Left lobe of liver (tissue), 2 donors: Measurements from ENCODE around the gene ANKZF1. TPM values are rescaled to one million over a fixed set of nuclear protein-coding genes. Genes with fewer than 3 reads are reported as not detected.
"Not testable (repeated sequence)": the region's sequence is repeated elsewhere in the genome, so short reads cannot be mapped to it uniquely, and the experiment has no call there.

Experiments
- ATAC-seq: fragments of 200-7000 bp; cut with Tn5 transposase; one replicate; pipeline ENCODE4 v1.9.1; 2020; ENCODE audit warnings: mild to moderate bottlenecking, moderate library complexity
- DNase-seq: peaks from one replicate; pipeline ENCODE4 v3.0.0-alpha.2; 2020; ENCODE audit warnings: low spot score
- total RNA-seq: library from RNA; stranded (reverse); gene quantifications from one replicate; pipeline ENCODE4 v1.2.1, GENCODE V29; 2021
- donor health status: DM: no; HTN: no; CAD: no; lungs with moderate emphysema.
- donor health status: DM: no; HTN: yes; CAD: no.

ANKZF1 gene
- total RNA-seq, 1 donor from 2014 or later: 22.1 TPM

- peak; percentile 86 for ATAC-seq
- DNase-seq: peak; percentile 91
Measured at GRCh38 chr2:219253753-219254589, 24.4 kb downstream of the ANKZF1 start, which contains the start of gene TUBA4A. TSS of gene TUBA4A (minus strand) at chr2:219253918. CDS start at chr2:219253858, 60 bp downstream.

GRCh38 chr2:219254590-219255201 lies 25.1 kb downstream of the ANKZF1 start:
- DNase-seq (no peak), ATAC-seq (peak; percentile 14)

GRCh38 chr2:219258942-219259341 lies 29.3 kb downstream of the ANKZF1 start:
- DNase-seq: not testable (repeated sequence)

DNA sequence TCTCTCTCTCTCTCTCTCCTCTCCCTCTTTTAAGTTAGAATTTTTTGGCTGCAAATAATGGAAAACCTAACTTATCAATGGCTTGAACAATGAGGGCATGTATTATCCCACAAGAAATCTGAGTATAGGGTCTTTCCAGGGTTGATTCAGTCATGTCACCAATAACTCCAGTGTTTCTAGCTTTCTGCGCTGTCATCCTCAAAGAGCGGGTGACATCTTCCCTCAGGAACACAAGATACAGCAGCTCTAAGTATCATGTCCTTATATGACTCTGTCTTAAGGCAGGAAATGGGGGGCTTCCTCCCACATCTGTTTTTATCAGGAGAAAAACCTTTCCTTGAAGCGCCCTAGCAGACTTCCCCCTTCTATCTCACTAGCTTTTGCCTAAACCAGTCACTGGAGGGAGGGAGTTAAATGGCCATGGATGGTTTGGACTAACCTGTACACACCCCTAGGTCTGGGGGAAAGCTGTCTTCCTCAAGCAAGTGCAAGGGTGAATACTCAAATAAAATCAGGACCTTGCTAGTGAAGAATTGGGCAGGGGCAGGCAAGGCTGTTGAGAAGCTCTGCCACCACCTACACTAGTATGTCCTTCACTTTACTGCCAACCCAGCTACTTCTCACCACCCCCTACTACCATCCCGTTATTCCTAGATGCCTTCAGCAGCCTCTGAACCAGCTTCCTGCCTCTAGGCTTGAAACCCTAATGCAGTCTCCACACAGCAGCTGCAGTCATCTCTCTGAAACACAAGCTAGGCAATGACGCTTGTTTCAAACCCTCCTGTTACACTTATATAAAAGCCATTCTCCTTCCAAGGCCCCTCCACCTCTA lies 31.6 kb downstream of the ANKZF1 start:
- ATAC-seq (no peak), DNase-seq (no peak)

More at GRCh38 chr2:219258942-219259341, 29.3 kb downstream of the ANKZF1 start:
- ATAC-seq: not testable (repeated sequence)

DNA sequence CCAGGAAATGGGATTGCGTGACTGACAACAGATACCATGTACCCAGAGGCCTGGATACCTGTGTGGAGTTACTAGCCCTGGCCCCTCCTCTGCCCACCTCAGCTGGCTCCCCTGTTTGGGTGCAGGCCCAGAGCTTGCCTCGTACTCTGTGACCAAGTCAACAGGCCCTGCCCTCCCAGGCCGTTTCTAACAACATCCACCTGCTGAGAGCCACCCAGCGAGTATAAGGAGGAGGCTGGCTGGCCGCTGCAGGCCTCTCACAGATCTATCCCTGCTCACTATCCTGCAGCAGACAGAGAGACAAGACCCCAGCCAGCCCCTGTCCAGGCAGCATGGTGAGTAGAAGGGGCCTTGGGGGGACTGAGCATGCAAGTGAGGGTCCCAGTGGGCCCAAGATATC lies 36.6 kb downstream of the ANKZF1 start:
- DNase-seq: no peak
- ATAC-seq: no peak

DNA sequence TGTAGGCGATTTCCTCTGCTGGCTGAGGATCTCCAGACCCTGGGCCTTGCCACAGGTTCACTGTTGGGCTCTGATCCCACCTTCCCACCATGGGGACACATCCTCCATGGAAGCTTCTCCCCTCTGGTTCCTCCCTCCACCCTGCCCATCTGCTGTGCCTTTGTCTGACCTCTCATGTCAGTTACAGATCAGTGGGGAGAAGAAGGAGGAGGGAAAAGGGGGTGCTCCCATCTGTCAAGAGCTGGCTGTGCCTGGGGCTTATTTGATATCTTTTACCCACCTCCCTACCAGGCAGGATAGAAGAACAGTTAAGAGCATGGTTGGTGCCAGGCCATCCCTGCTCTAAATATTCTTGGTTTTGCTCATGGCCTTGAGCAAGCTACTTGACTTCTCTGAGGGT lies 37.3 kb downstream of the ANKZF1 start:
- DNase-seq (no peak), ATAC-seq (no peak)

DNA sequence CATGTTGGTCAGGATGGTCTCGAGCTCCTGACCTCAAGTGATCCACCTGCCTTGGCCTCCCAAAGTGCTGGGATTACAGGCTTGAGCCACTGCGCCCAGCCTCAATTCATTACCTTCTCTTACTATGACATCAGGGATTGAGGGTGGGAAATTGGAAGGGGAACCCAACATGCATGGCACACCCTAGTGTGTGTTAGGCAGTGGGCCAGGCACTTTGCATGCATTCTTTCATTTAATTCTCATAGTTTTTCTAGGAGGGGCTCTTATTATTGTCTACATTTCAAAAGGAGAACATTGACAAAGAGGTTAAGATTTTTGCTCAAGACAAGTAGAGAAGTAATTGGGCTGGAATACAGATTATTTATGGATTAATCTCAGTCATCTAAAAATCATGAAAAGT lies 38.7 kb downstream of the ANKZF1 start:
- ATAC-seq: no peak
- DNase-seq: no peak

- peak; percentile 94 for ATAC-seq
- DNase-seq: peak; percentile 89
Measured at GRCh38 chr2:219269362-219270054, 39.9 kb downstream of the ANKZF1 start.

GRCh38 chr2:219270055-219270372 lies 40.4 kb downstream of the ANKZF1 start:
- ATAC-seq (peak; percentile 69), DNase-seq (peak; percentile 65)

DNA sequence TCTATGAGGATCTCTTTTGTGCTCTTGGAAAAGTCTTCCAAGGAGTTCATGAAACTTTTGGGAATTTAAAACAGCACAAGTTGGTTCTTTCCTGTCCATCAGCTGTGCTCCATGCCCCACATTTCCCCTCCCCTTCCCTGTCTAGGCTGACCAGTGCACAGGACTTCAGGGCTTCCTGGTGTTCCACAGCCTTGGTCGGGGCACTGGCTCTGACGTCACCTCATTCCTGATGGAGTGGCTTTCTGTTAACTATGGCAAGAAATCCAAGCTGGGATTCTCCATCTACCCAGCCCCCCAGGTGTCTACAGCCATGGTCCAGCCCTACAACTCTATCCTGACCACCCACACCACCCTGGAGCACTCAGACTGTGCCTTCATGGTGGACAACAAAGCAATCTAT lies 41.4 kb downstream of the ANKZF1 start:
- ATAC-seq (no peak), DNase-seq (no peak)

- no peak for DNase-seq
- ATAC-seq: no peak
Measured at GRCh38 chr2:219272356-219272755, 42.8 kb downstream of the ANKZF1 start.

GRCh38 chr2:219272995-219273394 lies 43.4 kb downstream of the ANKZF1 start:
- DNase-seq (no peak), ATAC-seq (no peak)

DNA sequence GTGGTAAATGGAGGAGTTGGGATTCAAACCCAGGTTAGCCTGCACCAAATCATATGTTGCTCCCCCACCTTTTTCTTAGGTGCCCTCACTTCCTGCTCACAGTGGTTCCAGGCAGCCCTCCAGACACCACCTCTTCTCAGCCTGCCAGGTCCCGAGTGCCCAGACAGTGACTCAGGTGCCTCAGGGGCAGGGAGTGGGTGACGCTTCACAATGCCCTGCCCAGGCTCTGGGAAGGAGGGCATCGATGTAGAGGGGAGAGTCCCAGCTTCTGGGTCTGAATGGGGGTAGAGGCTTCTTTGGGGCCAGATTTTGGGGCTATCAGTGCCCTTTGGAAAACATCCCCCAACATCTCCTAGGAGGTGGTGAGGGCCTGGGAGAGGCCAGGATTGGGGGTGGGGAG lies 44.3 kb downstream of the ANKZF1 start:
- ATAC-seq (no peak), DNase-seq (no peak)

DNA sequence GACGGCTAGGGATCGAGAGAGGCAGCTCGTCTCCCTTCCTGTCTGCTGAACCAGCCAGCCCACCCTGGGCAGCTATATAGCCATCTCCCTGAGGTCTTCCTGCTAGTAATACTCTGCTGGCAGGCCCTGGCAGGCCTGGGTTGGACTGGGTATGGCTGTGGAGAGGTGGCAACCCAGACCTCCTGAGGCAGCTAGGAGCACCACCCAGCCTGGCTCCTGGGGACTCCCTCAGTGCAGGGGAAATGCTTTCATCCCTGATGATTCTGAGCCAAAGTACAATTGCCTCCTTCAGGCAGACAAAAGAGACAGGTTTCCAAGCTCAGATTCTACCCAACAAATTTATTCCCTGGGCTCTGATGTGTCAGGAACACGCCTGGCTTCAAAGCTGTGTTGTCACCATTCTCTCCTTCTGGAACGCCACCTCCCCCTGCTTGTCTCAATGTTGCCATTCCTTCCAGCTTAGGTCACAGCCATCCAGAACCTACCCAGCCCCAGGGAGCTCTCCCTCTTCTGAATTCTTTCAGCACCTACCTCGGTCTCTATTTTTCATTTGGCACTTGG lies 44.8 kb downstream of the ANKZF1 start:
- DNase-seq (no peak), ATAC-seq (no peak)

DNA sequence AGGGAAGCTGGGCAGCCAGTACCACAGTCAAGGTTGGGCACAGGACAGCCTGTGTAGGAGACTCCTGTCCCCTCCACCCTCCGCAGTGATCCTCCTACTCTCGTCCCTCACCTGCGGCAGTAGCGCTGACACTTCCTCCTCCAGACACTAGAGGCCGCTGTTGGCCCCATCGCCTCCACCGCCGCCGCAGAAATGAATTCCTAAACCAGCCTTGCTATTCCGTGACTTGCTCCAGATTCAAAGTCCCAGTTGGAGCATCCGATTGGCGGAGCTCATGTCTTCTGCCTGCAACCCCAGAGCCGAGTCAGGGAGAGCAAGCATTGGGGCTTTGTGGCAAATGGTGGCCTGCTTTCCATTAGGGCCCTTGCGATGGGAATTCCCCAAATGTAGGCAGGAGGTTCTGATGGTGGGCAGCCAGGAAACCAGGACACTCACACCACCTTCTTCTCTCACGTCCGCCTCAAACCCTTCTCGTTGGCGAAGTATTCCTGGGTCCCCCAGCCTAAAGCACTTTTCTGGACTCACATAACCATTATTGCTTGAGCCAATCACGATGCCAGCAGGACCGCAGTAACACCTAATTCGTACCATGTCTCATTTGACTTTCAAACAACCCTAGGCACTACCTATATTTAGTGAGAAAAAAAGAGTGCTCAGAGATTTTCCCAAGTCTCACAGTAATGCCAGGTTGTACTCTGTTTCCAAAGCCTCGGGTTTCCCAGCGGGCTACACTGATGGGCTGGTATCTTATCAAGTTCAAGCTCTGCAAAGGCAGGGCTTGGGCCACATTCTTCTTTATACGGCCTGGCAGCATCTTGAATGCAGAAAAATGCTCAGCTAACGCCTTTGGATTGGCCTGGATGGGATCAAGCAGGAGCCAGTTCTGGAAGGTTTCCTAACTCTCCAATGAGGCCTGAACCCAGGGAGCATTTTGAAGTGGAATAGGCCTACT lies 48.4 kb downstream of the ANKZF1 start:
- DNase-seq: peak; percentile 85
- peak; percentile 73 for ATAC-seq

DNA sequence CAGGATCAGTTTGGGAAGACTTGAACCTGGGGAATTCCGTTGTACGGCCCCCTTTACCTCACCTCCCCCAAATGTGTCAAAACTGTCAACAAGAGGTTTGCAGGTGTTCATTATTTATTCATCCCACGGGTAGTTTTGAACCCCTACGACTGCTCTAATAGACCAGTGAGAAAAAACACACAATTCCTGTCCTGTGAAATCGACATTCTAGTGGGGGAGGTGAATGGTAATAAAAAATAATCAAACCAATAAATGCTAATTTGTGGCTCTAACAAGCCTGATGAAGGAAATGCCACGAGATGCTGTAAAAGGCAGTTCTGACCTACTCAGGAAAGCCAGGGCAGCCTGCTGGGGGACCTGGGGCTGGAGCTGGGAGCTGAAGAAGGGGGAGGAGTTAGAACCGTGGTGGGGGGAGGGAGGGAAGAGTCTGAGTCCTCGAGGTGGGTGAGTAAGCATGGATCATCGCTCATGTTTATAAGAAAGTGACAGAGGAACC lies 49.1 kb downstream of the ANKZF1 start:
- ATAC-seq (peak; percentile 40), DNase-seq (no peak)

- ATAC-seq: peak; percentile 92
- peak; percentile 99 for DNase-seq
Measured at GRCh38 chr2:219279151-219279915, 49.7 kb downstream of the ANKZF1 start, which contains the start of gene DNAJB2. TSS of gene DNAJB2 (plus strand) at chr2:219279366. CDS start at chr2:219279834, 468 bp downstream.

DNA sequence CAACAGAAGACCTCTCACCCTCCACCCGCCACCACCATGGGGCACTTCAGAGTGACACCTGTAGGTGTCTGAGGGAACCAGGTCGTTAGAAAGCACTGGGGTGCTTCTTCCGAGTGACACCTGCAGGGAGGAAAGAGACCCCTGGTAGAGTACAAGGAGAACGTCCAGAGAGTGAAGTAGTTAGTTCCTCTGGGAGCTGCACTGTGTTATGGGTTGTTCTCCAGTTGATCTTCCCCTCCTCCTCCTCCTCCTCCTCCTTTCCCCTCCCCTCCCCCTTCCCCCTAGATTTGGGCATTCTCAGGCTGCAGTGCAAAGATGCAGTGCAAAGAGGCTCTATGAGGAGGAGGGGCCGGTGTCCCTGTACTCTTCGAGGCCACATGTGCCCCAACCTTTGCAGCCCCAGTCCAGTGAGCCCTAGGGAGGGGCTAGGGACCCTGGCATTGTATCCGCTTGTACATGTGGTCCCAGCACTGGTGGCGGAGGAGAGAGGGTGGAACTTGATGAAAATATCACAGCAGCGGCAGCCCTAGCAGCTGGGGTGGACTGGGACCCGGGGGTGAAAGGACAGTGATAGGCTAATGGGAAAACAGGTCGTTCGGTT lies 50.4 kb downstream of the ANKZF1 start:
- peak; percentile 17 for ATAC-seq
- DNase-seq: no peak
